Transverse colon (tissue), 4 donors: ENCODE results near the gene SLC39A12. TPM values are rescaled to one million over a fixed set of nuclear protein-coding genes. Genes with fewer than 3 reads are reported as not detected.
A peak's percentile ranks its signal among the peaks of the same experiment; 100 is the strongest.

ENCODE experiments used
- DNase-seq: peaks from one replicate; pipeline ENCODE4 v3.0.0-alpha.2; 2019
- H3K27ac ChIP-seq, 4 donors: fragments of 200-600 bp; sonication (generic); 2 replicates each; pipeline ENCODE4 v1.5.1; 2016 to 2018; ENCODE audit warnings: inconsistent platforms in 4 of 4
- H3K27me3 ChIP-seq: fragments of 200-600 bp; sonication (generic); 2 replicates; pipeline ENCODE4 v1.5.1; 2017; ENCODE audit warnings: inconsistent platforms
- H3K36me3 ChIP-seq, 4 donors: fragments of 200-600 bp; sonication (generic); 2 replicates each; pipeline ENCODE4 v1.5.1; 2017 to 2019; ENCODE audit warnings: inconsistent platforms in 4 of 4
- H3K4me1 ChIP-seq, 4 donors: fragments of 200-600 bp; sonication (generic); 2 replicates each; pipeline ENCODE4 v1.5.1; 2017 to 2020; ENCODE audit warnings: inconsistent platforms in 4 of 4
- H3K4me3 ChIP-seq, 4 donors: fragments of 200-600 bp; sonication (generic); 1 replicate in 1 of 4; 2 replicates in 3 of 4; pipeline versions ENCODE4 v1.5.1 to v1.6.1; 2017 to 2019; ENCODE audit warnings: inconsistent platforms in 4 of 4
- H3K9me3 ChIP-seq, 2 donors: fragments of 200-600 bp; sonication (generic); 2 replicates each; pipeline ENCODE4 v1.5.1; 2017 to 2019; ENCODE audit warnings: inconsistent platforms in 2 of 2
- CTCF ChIP-seq, 5 experiments: fragments of 200-600 bp in 3 of 5; fragments of 450-650 bp in 2 of 5; sonication (generic) in 3 of 5; IDR thresholded peaks; 1 replicate in 2 of 5; 2 replicates in 3 of 5; pipeline ENCODE4 v1.5.1; 2016 to 2017; ENCODE audit warnings: antibody characterized with exemption in 5 of 5, inconsistent platforms in 3 of 5, mild to moderate bottlenecking in 2 of 5, moderate library complexity in 1 of 5
- EP300 ChIP-seq: sonication (generic); formaldehyde crosslinking; IDR thresholded peaks from one replicate; pipeline ENCODE4 v1.6.1; 2017; ENCODE audit warnings: antibody characterized with exemption, low read depth
- POLR2A ChIP-seq: fragments of 450-650 bp; IDR thresholded peaks from one replicate; pipeline ENCODE4 v1.6.1; 2016; ENCODE audit warnings: antibody characterized with exemption, mild to moderate bottlenecking, moderate library complexity
- POLR2AphosphoS5 ChIP-seq, 3 donors: sonication (generic); formaldehyde crosslinking; IDR thresholded peaks; one replicate each; pipeline ENCODE4 v1.6.1; 2016; ENCODE audit warnings: antibody characterized with exemption in 3 of 3
- WGBS, 2 donors: methylation state at CpG; one replicate each; pipeline ENCODE4 v1.1.5; 2018; ENCODE audit warnings: low coverage in 1 of 2; 5-methylcytosine and 5-hydroxymethylcytosine counted together
- in situ Hi-C, 4 donors: fragments of 200-750 bp; cut with MboI; loops; one replicate each; pipeline versions ENCODE4 v1.15.0 to v1.15.1; 2017; ENCODE audit warnings: low sequenced_read_pairs in 3 of 4, low pct_ligation_motif_present in 1 of 4, low pct_unique_long_range_greater_than_20kb in 1 of 4
- intact Hi-C: fragments of 100-400 bp; cut with DNase I; formaldehyde crosslinking; loops from one replicate; pipeline ENCODE4 v1.15.1; 2023; ENCODE audit warnings: low total_unique reads
- total RNA-seq, 4 donors: library from RNA; depleted of rRNA; stranded (reverse); fragments of >200 nt; gene quantifications; one replicate each; pipeline ENCODE4 v1.1.0, GENCODE V29; 2016

The SLC39A12 gene
- total RNA-seq, 4 donors from 2014 or later = 0.14 TPM; not detected in 3

- H3K36me3 ChIP-seq = no peaks in the 10 kb centered on the region
- no peaks in the 10 kb centered on the region for H3K27me3 ChIP-seq
- intact Hi-C loops = no loop called here
- no peak overlapping the region for H3K4me3 ChIP-seq
- DNase-seq = no peak
- in situ Hi-C loops = loop anchor here in 1 of 4 donors (10.0 kb wide), 1 partner anchor 300 kb away; no protein-coding TSS in a partner anchor
- TF ChIP-seq CTCF (IDR thresholded peaks at IDR 0.05) (no peak), POLR2AphosphoS5 (IDR thresholded peaks at IDR 0.05) (no peak), EP300 (no peak), POLR2A (no peak)
- H3K27ac ChIP-seq = no peak overlapping the region
- H3K4me1 ChIP-seq = no peaks in the 10 kb centered on the region
- 73 to 94% methylated on average over 5 of the region's 5 CpGs for WGBS, 2 donors
- no peaks in the 10 kb centered on the region for H3K9me3 ChIP-seq
Observed at GRCh38 chr10:17914169-17915045, 37.3 kb upstream of the SLC39A12 start.

- no peaks in the 10 kb centered on the region for H3K36me3 ChIP-seq
- no peaks in the 10 kb centered on the region for H3K27me3 ChIP-seq
- no peak overlapping the region for H3K4me3 ChIP-seq
- intact Hi-C loops = no loop called here
- TF ChIP-seq POLR2AphosphoS5 (IDR thresholded peaks at IDR 0.05) (peak; percentile 36 to 63 (median 47)), POLR2A (no peak), CTCF (IDR thresholded peaks at IDR 0.05) (no peak), EP300 (no peak)
- 76 to 92% methylated on average over 3 to 4 of the region's 4 CpGs for WGBS, 2 donors
- in situ Hi-C loops = loop anchor here in 1 of 4 donors (10.0 kb wide), 1 partner anchor 300 kb away; no protein-coding TSS in a partner anchor
- H3K27ac ChIP-seq = no peak overlapping the region
- no peak for DNase-seq
- no peaks in the 10 kb centered on the region for H3K4me1 ChIP-seq
- H3K9me3 ChIP-seq = no peaks in the 10 kb centered on the region
Observed at GRCh38 chr10:17915181-17915580, 36.5 kb upstream of the SLC39A12 start.

GRCh38 chr10:17918187-17918903 lies 33.4 kb upstream of the SLC39A12 start:
- TF ChIP-seq EP300 (no peak), POLR2AphosphoS5 (IDR thresholded peaks at IDR 0.05) (no peak), CTCF (IDR thresholded peaks at IDR 0.05) (no peak), POLR2A (no peak)
- no peak for DNase-seq
- in situ Hi-C loops = loop anchor here in 1 of 4 donors (10.0 kb wide), 1 partner anchor 296 kb away; no protein-coding TSS in a partner anchor
- Histone ChIP-seq H3K4me3 (no peak overlapping the region), H3K36me3 (no peaks in the 10 kb centered on the region), H3K27ac (no peak overlapping the region), H3K9me3 (no peaks in the 10 kb centered on the region), H3K27me3 (no peaks in the 10 kb centered on the region), H3K4me1 (no peaks in the 10 kb centered on the region)
- 74 to 83% methylated on average over 8 to 12 of the region's 12 CpGs for WGBS, 2 donors
- intact Hi-C loops = no loop called here

GRCh38 chr10:17921378-17921777 lies 30.3 kb upstream of the SLC39A12 start:
- H3K4me1 ChIP-seq = peaks cover 0 to 5% (median 2%) of the 10 kb centered on the region in 4 donors
- in situ Hi-C loops (no loop called here), intact Hi-C loops (no loop called here)
- DNase-seq = no peak
- no peak overlapping the region for H3K27ac ChIP-seq
- no peaks in the 10 kb centered on the region for H3K9me3 ChIP-seq
- no peaks in the 10 kb centered on the region for H3K27me3 ChIP-seq
- no peak overlapping the region for H3K4me3 ChIP-seq
- WGBS, 2 donors = 77 to 82% methylated on average over 3 of the region's 3 CpGs
- TF ChIP-seq EP300 (no peak), POLR2A (no peak), CTCF (IDR thresholded peaks at IDR 0.05) (no peak)
- no peaks in the 10 kb centered on the region for H3K36me3 ChIP-seq
